K562 (cell line): ENCODE measurements around the gene SLC26A3. TPM values are rescaled to one million over a fixed set of nuclear protein-coding genes. Genes with fewer than 3 reads are reported as not detected.
A peak's percentile ranks its signal among the peaks of the same experiment; 100 is the strongest.

ENCODE experiments used
- ATAC-seq: fragments of 200-7000 bp; cut with Tn5 transposase; 3 replicates; pipeline ENCODE4 v1.9.1; 2020; ENCODE audit warnings: moderate library complexity
- BruUV-seq: library from RNA; stranded (reverse); fragments of 400-500 nt; replicated peaks from 2 replicates; lab custom pipeline; 2021; lab: Mats Ljungman, UMichigan
- CTCF ChIA-PET: fragments of 300-600 bp; formaldehyde crosslinking; extraction: SDS; loops from one replicate; lab custom pipeline; 2021; ENCODE audit warnings: low intra/inter-chr PET ratio; lab: Yijun Ruan, JAX
- POLR2A ChIA-PET: fragments of 300-600, 350-650 bp; sonication (Branson Sonifier 250); formaldehyde crosslinking; extraction: SDS; loops from one replicate; lab custom pipeline; 2021; ENCODE audit warnings: antibody characterized with exemption, inconsistent platforms; lab: Yijun Ruan, JAX
- DNase-seq, 4 experiments: peaks; one replicate each; pipeline versions ENCODE4 v3.0.0 to v3.0.0-alpha.2; 2011 to 2018; ENCODE audit warnings: low spot score in 3 of 4, mixed read lengths in 3 of 4; ENCODE audit errors: extremely low read depth in 1 of 4
- FAIRE-seq: peaks from 2 replicates; lab custom pipeline; 2011; peaks lifted over from hg19 to GRCh38; lab: Jason Lieb, UNC
- H2AFZ ChIP-seq: 2 replicates; pipeline ENCODE4 v1.6.0; 2011; ENCODE audit warnings: low read depth, low read length, control low read depth, inconsistent platforms
- H3K27ac ChIP-seq: fragments of 200-600 bp; 3 replicates; pipeline ENCODE4 v1.8.0; 2011; ENCODE audit warnings: low read depth, mild to moderate bottlenecking, control low read depth, inconsistent platforms, low read length, moderate library complexity, mixed read lengths; ENCODE audit errors: extremely low read depth
- H3K27me3 ChIP-seq, 2 experiments: fragments of 300-600 bp in 1 of 2; 2 replicates in 1 of 2; 3 replicates in 1 of 2; pipeline versions ENCODE4 v1.6.0 to v1.8.0; 2011; ENCODE audit warnings: inconsistent platforms in 2 of 2, low read length in 2 of 2, mild to moderate bottlenecking in 1 of 2, mixed read lengths in 1 of 2, moderate library complexity in 1 of 2; ENCODE audit not compliant: control insufficient read depth in 2 of 2, insufficient read depth in 2 of 2
- H3K36me3 ChIP-seq: fragments of 300-600 bp; 3 replicates; pipeline ENCODE4 v1.8.0; 2011; ENCODE audit warnings: mild to moderate bottlenecking, low read length, inconsistent platforms; ENCODE audit not compliant: control insufficient read depth, insufficient read depth
- H3K4me1 ChIP-seq, 2 experiments: fragments of 200-600 bp in 1 of 2; replicated peaks in 1 of 2; 2 replicates in 1 of 2; 3 replicates in 1 of 2; pipeline versions ENCODE4 v1.5.1 to v1.8.0; 2011; ENCODE audit warnings: inconsistent platforms in 2 of 2, low read length in 2 of 2, mild to moderate bottlenecking in 1 of 2, mixed read lengths in 1 of 2, moderate library complexity in 1 of 2; ENCODE audit not compliant: control insufficient read depth in 2 of 2, insufficient read depth in 2 of 2
- H3K4me2 ChIP-seq: 2 replicates; pipeline ENCODE4 v1.6.1; 2011; ENCODE audit warnings: low read length, control low read depth, inconsistent platforms, mixed read lengths; ENCODE audit not compliant: insufficient read depth
- H3K4me3 ChIP-seq: fragments of 200-600 bp; sonication (generic), shearing (Covaris generic); 2 replicates; pipeline ENCODE4 v1.5.1; 2016; ENCODE audit warnings: control low read depth, inconsistent platforms
- H3K79me2 ChIP-seq: fragments of 200-600 bp; 3 replicates; pipeline ENCODE4 v1.8.0; 2011; ENCODE audit warnings: low read length, inconsistent platforms; ENCODE audit not compliant: control insufficient read depth, insufficient read depth
- H3K9ac ChIP-seq, 2 experiments: 2 replicates each; pipeline versions ENCODE4 v1.6.0 to v1.6.1; 2011; ENCODE audit warnings: low read depth in 2 of 2, low read length in 2 of 2, control low read depth in 1 of 2, inconsistent platforms in 1 of 2, mild to moderate bottlenecking in 1 of 2, mixed read lengths in 1 of 2; ENCODE audit not compliant: insufficient read depth in 1 of 2
- H3K9me1 ChIP-seq: one replicate; pipeline ENCODE4 v1.6.0; 2011; ENCODE audit warnings: inconsistent platforms, mild to moderate bottlenecking, low read length, moderate library complexity; ENCODE audit not compliant: control insufficient read depth, insufficient read depth
- H3K9me3 ChIP-seq: replicated peaks from 2 replicates; pipeline ENCODE4 v1.5.1; 2011; ENCODE audit warnings: low read depth, low read length, inconsistent platforms; ENCODE audit not compliant: control insufficient read depth, insufficient read depth
- H4K20me1 ChIP-seq: replicated peaks from 2 replicates; pipeline ENCODE4 v1.6.1; 2011; ENCODE audit warnings: low read length, inconsistent platforms, mixed read lengths; ENCODE audit not compliant: control insufficient read depth, insufficient read depth
- ELF4 ChIP-seq: fragments of 450-650 bp; formaldehyde crosslinking; IDR thresholded peaks from 2 replicates; pipeline ENCODE4 v1.4.0; 2022; ENCODE audit warnings: missing genetic modification characterization
- ELK3 ChIP-seq: fragments of 450-650 bp; formaldehyde crosslinking; IDR thresholded peaks from 2 replicates; pipeline ENCODE4 v1.4.0; 2020; ENCODE audit warnings: mild to moderate bottlenecking
- NR4A1 ChIP-seq, 2 experiments: fragments of 250-450 bp in 1 of 2; fragments of 450-650 bp in 1 of 2; sonication (Bioruptor Pico) in 1 of 2; IDR thresholded peaks; 2 replicates each; pipeline versions ENCODE4 v1.4.0 to v1.6.1; 2016 to 2020; ENCODE audit warnings: mild to moderate bottlenecking in 2 of 2, missing compliant biosample characterization in 1 of 2, missing genetic modification characterization in 1 of 2, moderate library complexity in 1 of 2
- PCBP1 ChIP-seq: fragments of 200-400 bp; formaldehyde crosslinking; IDR thresholded peaks from 2 replicates; pipeline ENCODE4 v1.6.1; 2018; ENCODE audit warnings: mild to moderate bottlenecking, low read depth, low read length; ENCODE audit not compliant: poor library complexity, severe bottlenecking
- RAD21 ChIP-seq, 2 experiments: fragments of 250-450 bp in 1 of 2; fragments of 450-650 bp in 1 of 2; sonication (Bioruptor Pico) in 1 of 2; formaldehyde crosslinking in 1 of 2; IDR thresholded peaks in 1 of 2; conservative IDR thresholded peaks in 1 of 2; 2 replicates each; pipeline versions ENCODE4 v1.4.0 to v1.8.0; 2020 to 2022; ENCODE audit warnings: mild to moderate bottlenecking in 2 of 2, moderate library complexity in 1 of 2
- RBM14 ChIP-seq: fragments of 200-400 bp; formaldehyde crosslinking; IDR thresholded peaks from 2 replicates; pipeline ENCODE4 v1.6.1; 2018; ENCODE audit warnings: low read depth, mild to moderate bottlenecking, low read length, moderate library complexity, borderline replicate concordance; ENCODE audit not compliant: insufficient read depth
- TEAD4 ChIP-seq, 2 experiments: sonication (generic) in 1 of 2; formaldehyde crosslinking in 1 of 2; IDR thresholded peaks; 2 replicates each; pipeline versions ENCODE4 v1.6.1 to v1.8.0; 2012 to 2022; ENCODE audit warnings: borderline replicate concordance in 1 of 2, inconsistent platforms in 1 of 2, low read length in 1 of 2, mild to moderate bottlenecking in 1 of 2, missing genetic modification reagents in 1 of 2
- TRIM24 ChIP-seq, 2 experiments: fragments of 450-650 bp; IDR thresholded peaks; 2 replicates each; pipeline ENCODE4 v1.6.1; 2016
- YY1 ChIP-seq, 3 experiments: IDR thresholded peaks; 2 replicates each; pipeline ENCODE4 v1.6.1; 2011; ENCODE audit warnings: low read length in 2 of 3, mild to moderate bottlenecking in 2 of 3, moderate library complexity in 2 of 3, borderline replicate concordance in 1 of 3, control low read depth in 1 of 3, low read depth in 1 of 3; ENCODE audit not compliant: insufficient read depth in 3 of 3, insufficient replicate concordance in 2 of 3, control insufficient read depth in 1 of 3, insufficient read length in 1 of 3; ENCODE audit errors: extremely low read depth in 1 of 3
- ZNF589 ChIP-seq: fragments of 200-800 bp; sonication (Bioruptor generic); IDR thresholded peaks from 2 replicates; pipeline ENCODE4 v1.6.1; 2016; ENCODE audit warnings: low read depth, missing genetic modification characterization, missing compliant biosample characterization
- WGBS: fragments of 100-300 bp; shearing (Covaris generic); methylation state at CpG from one replicate; pipeline ENCODE4 v1.1.6; 2016; ENCODE audit warnings: low coverage, mixed read lengths; ENCODE audit not compliant: insufficient coverage; ENCODE audit errors: missing lambda C conversion rate; 5-methylcytosine and 5-hydroxymethylcytosine counted together
- in situ Hi-C: fragments of 300-500 bp; cut with MboI; formaldehyde crosslinking; loops from 4 replicates; pipeline ENCODE4 v1.15.0; 2018; ENCODE audit warnings: inconsistent platforms, mixed read lengths
- intact Hi-C: fragments of 100-400 bp; cut with micrococcal nuclease; formaldehyde crosslinking; loops from 2 replicates; pipeline ENCODE4 v1.14.2; 2022
- polyA plus RNA-seq, 8 experiments: library from polyadenylated mRNA; depleted of rRNA in 4 of 8; stranded (reverse) in 5 of 8; unstranded in 3 of 8; fragments of >200 nt; fragmentation: Nextera tagmentation in 2 of 8; fragmentation: Illumina TruSeq in 1 of 8; extraction: Ambion mirVana in 2 of 8; extraction: Trizol in 1 of 8; gene quantifications; 2 replicates each; pipeline versions ENCODE4 v1.2.1 to v1.2.3, GENCODE V29; 2011 to 2014; ENCODE audit warnings: inconsistent platforms in 1 of 8, missing spikeins in 1 of 8
- total RNA-seq, 7 experiments: library from RNA; depleted of rRNA in 6 of 7; stranded (reverse); fragments of >200 nt in 6 of 7; fragmentation: Illumina TruSeq in 2 of 7; extraction: Trizol in 2 of 7; gene quantifications; 2 replicates each; pipeline versions ENCODE4 v1.2.1 to v1.2.3, GENCODE V29; 2011 to 2021; ENCODE audit warnings: low replicate concordance in 1 of 7
- TF ChIP-seq, protein P1 (sequence below): fragments of 250-450 bp; sonication (Bioruptor Pico); IDR thresholded peaks from 2 replicates; pipeline ENCODE4 v1.5.0; 2020; ENCODE audit warnings: mild to moderate bottlenecking
- TF ChIP-seq, protein P2 (sequence below): IDR thresholded peaks from 2 replicates; pipeline ENCODE4 v1.6.1; 2014; ENCODE audit warnings: antibody characterized with exemption

SLC26A3 gene
- total and polyA plus RNA-seq, 9 of the 15 experiments (the other 6 are each of a cell fraction or from before 2014, with no cell fraction given) = 0.86 TPM; not detected in 8

DNA sequence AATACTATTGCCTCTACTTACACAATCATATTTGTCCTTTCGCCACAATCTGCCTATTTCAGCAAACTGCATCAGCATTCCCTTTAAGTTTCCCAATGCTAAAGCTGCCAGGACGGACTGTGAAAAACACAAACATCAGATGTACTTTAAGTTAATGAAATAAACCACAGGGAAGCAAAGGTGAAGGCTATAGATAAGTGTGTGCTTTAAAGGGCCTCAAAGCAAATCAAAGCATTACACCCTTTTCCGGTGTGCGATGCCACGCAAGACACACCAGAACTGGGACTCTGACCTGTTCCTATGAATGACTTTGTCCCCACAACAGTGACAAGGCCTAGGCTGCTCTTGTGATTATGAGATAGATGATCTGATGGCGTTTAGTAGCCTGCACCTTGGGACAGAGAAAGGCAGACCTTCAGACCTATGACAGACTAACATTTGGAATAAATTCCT is 23.4 kb downstream of the SLC26A3 start (continued):
- TF ChIP-seq, protein P1, sequence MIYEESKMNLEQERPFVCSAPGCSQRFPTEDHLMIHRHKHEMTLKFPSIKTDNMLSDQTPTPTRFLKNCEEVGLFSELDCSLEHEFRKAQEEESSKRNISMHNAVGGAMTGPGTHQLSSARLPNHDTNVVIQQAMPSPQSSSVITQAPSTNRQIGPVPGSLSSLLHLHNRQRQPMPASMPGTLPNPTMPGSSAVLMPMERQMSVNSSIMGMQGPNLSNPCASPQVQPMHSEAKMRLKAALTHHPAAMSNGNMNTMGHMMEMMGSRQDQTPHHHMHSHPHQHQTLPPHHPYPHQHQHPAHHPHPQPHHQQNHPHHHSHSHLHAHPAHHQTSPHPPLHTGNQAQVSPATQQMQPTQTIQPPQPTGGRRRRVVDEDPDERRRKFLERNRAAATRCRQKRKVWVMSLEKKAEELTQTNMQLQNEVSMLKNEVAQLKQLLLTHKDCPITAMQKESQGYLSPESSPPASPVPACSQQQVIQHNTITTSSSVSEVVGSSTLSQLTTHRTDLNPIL (CRISPR knock-in tag) = no peak
- peak in 1 of 2 experiments; percentile 27; a peak in 2 of 4 replicates for TF ChIP-seq TRIM24 (IDR thresholded peaks at IDR 0.05)

DNA sequence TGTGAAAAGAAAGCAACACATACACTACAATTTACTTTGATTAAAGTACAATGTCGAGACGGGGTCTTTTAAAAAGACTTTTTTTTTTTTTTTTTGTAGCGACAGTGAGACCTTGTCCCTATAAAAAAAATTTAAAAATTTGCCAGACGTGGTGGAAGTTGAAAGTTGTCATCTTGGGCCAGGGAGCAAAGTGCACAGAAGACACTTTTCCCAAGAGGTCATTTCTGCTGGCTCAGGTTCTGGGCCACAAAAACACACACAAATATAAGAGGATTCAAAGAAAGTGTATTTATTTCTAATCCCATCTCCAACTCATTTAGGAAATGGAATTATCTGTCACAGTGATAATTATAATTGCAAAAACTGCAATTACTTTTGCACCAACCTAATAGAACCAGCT is 24.7 kb downstream of the SLC26A3 start:
- ATAC-seq (no peak), FAIRE-seq (no peak), DNase-seq (no peak)
- in situ Hi-C loops = no loop called here
- no TSS peak for BruUV-seq
- 9% methylated on average over 4 of the region's 4 CpGs for WGBS
- H3K4me1 ChIP-seq = no peaks in the 10 kb centered on the region
- no peak overlapping the region for H3K4me3 ChIP-seq
- no peaks in the 10 kb centered on the region for H4K20me1 ChIP-seq
- CTCF ChIA-PET = no interaction called here
- H2AFZ ChIP-seq = no peak overlapping the region
- no peaks in the 10 kb centered on the region for H3K79me2 ChIP-seq
- H3K36me3 ChIP-seq = no peaks in the 10 kb centered on the region
- POLR2A ChIA-PET = interaction anchor here (0.7 to 1.1 kb wide), 2 partner anchors 10 to 12 kb away, joined by 3 read pairs; no protein-coding TSS in a partner anchor
- no peaks in the 10 kb centered on the region for H3K9me3 ChIP-seq
- H3K9me1 ChIP-seq = no peaks in the 10 kb centered on the region
- H3K9ac ChIP-seq = no peak overlapping the region
- no peak overlapping the region for H3K4me2 ChIP-seq
- H3K27ac ChIP-seq = no peak overlapping the region
- intact Hi-C loops = loop anchor here (5.0 kb wide), 1 partner anchor 94 kb away; no protein-coding TSS in a partner anchor
- H3K27me3 ChIP-seq = peaks cover 27 to 29% of the 10 kb centered on the region in 2 experiments; a peak in 4 of 5 replicates
- TF ChIP-seq ELK3 (CRISPR knock-in tag) (no peak), PCBP1 (no peak), YY1 (IDR thresholded peaks at IDR 0.05; ENCODE audit: borderline replicate concordance in 1 of 3, control insufficient read depth in 1 of 3, extremely low read depth in 1 of 3, insufficient read depth in 3 of 3, insufficient read length in 1 of 3, insufficient replicate concordance in 2 of 3, low read depth in 1 of 3, low read length in 2 of 3) (no peak), RAD21 (CRISPR knock-in tag; conservative IDR thresholded peaks at IDR 0.05 in 1 of 2, IDR thresholded peaks at IDR 0.05 in 1 of 2) (no peak), RBM14 (no peak), NR4A1 (CRISPR knock-in tag; IDR thresholded peaks at IDR 0.05) (no peak), NR4A1 (tag; IDR thresholded peaks at IDR 0.05) (no peak), ELF4 (no peak), ZNF589 (CRISPR knock-in tag) (no peak), TEAD4 (IDR thresholded peaks at IDR 0.05; ENCODE audit: low read length) (no peak), TEAD4 (CRISPR knock-in tag; IDR thresholded peaks at IDR 0.05; ENCODE audit: borderline replicate concordance) (no peak)
- TF ChIP-seq, protein P2, sequence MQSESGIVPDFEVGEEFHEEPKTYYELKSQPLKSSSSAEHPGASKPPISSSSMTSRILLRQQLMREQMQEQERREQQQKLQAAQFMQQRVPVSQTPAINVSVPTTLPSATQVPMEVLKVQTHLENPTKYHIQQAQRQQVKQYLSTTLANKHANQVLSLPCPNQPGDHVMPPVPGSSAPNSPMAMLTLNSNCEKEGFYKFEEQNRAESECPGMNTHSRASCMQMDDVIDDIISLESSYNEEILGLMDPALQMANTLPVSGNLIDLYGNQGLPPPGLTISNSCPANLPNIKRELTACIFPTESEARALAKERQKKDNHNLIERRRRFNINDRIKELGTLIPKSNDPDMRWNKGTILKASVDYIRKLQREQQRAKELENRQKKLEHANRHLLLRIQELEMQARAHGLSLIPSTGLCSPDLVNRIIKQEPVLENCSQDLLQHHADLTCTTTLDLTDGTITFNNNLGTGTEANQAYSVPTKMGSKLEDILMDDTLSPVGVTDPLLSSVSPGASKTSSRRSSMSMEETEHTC = no peak
